ENCODE results near the gene RPL22. TPM values are rescaled to one million over a fixed set of nuclear protein-coding genes. Genes with fewer than 3 reads are reported as not detected.

The RPL22 gene
- total RNA-seq, 2 experiments from 2014 or later, result 399 to 441 TPM

DNA sequence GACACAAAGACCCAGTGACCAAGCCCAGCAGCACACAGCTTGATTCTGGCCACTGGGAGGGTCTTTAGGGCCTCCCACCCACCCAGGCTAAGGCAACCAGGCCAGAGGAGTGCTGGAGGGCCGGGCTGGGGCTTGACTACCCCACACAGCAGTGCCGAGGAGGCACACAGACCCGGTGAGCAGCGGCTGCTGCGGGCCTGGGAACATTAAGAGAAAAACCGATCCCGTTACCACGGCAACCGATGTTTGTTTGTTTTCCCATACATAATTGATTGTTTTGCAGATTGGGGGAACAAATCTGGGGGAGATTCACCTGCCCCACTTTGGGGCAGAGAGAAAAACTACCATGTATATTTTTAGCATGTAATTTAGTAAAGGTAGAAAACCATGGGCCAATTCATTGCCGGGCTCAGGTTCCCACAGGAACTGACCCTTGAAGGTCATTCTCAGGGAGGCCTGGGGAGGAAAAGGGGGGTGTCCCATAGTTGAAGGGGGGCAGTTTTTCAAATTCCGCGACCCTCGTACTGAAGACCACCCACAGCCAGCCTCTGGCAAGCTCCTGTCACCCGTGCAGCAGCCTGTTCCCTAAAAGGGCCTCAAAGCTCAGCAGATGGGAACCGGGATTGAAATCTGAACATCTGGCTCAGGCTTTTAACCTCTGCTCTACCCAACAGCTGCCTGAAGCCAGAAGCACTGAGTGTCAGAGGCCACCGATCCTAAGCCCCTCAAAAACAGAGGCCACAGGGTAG is 54.6 kb downstream of the RPL22 start:
- ChIA-PET POLR2A (no interaction called here), CTCF (interaction anchor here (0.6 kb wide), 1 partner anchor 302 kb away, joined by 3 read pairs; no protein-coding TSS in a partner anchor)

DNA sequence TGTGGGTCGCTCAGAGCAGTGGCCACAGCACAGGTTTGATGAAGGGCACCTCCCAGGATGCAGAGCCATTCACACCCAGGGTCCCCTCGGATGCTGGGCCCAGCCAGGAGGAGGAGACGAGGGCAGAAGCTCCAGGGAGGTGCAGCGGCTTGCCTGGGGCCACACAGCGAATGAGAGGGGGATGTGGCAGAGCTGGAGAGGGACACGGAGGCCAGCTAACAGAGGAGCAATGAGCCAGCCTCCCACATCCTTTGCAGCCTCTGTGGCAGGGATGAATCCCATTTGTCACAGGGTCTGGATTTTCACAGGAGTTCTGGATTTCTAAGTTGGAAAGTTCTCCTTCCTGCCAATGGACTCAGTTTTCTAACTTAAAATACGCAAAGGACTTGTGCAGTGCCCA is 55.2 kb downstream of the RPL22 start:
- ChIA-PET CTCF (no interaction called here), POLR2A (no interaction called here)

DNA sequence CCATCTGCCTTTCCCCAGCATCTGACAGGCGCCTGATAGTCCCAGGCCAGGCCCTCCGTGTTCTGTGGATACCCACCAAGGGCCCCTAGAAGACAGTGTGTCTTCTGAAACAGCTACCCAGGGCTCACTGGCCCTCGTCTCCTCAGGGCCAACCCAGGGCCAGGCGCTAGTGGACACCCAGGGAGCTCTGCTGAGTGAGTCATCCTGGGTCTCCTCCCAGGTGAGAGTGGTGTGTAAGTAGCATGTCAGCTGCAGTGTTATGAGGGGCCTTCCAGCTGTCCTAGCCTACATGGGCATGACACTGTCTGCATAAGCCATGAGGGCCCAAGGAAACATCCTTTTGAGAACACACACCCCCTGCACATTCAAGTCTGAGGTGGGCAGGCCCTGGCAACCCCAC is 56.0 kb downstream of the RPL22 start:
- ChIA-PET POLR2A (no interaction called here), CTCF (no interaction called here)

DNA sequence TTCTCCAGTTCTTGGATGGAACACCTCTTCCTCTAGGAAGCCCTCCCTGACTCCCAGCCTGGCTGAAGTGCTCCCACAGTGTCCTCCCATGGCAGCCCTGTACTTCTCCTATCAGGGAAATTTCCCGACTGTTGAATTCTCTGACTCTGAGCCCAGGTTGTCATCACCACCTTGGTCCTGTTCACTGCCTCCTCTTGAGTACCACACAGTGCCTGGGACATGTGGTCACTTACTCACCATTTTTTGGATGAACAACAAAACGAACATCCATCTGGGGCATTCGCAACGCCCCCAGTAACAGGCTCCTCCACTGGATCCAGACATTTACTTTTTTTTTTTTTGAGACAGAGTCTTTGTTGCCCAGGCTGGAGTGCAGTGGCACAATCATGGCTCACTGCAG is 56.7 kb downstream of the RPL22 start:
- POLR2A ChIA-PET, result no interaction called here
- CTCF ChIA-PET, result no interaction called here

DNA sequence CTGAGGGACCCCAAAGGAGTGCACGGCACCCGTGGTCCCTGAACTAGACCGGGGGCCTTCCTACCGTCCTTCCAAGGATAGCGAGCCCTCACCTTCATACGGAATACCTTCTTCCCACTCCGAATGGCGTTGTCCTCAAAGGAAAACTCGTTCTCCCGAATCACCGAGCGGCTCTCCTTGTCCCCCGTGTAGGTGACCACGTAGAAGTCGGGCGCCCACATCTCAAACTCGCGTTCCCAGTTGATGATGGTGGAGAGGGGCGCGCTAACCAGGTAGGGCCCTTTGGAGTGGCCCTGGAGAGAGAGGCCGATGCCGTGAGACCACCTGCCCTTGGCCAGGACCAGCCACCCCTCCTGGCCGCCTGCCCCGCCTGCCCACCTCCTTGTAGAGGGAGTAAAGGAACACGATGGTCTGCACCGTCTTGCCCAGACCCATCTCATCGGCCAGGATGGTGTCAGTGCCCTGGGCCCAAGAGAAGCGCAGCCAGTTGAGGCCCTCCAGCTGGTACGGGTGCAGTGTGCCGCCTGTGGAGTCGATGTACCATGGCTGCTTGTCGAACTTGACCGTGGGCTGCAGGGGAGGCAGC is 57.3 kb downstream of the RPL22 start:
- ChIA-PET POLR2A (no interaction called here), CTCF (no interaction called here)

DNA sequence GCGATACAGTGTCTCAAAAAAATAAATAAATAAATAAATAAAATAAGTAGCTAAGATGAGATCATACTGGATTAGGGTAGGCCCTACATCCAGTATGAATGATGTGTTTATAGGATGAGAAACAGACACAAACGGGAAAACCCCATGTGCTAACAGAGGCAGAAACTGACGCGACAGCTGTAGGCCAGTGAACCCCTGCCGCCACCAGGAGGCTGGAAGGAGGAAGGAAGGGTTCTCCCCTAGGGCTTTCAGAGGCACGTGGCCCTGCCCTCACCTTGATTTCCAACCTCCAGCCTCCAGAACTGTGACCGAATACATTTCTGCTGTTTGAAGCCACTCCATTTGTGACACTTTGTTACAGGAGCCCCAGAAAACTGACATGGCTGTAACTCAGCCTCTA is 57.8 kb downstream of the RPL22 start:
- ChIA-PET CTCF (interaction anchor here (0.7 kb wide), 1 partner anchor 14 kb away, joined by 4 read pairs; no protein-coding TSS in a partner anchor), POLR2A (no interaction called here)

DNA sequence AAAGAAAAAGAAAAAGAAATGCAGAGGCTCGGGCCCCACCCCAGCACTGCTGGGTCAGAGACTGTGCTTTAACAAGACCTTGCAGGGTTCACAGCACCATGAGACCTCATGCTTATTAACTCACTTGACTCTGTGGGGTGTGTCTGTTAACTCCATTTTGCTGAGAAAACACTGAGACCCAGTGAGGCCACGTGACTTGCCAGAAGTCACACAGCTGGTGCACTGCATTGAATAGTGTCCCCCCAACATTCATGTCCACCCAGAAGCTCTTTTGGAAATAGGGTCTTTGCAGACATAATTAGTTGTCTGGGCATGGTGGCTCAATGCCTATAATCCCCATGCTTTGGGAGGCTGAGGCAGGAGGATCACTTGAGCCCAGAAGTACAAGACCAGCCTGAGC is 59.0 kb downstream of the RPL22 start:
- CTCF ChIA-PET, result interaction anchor here (0.5 kb wide), 1 partner anchor 49 kb away, joined by 3 read pairs; no protein-coding TSS in a partner anchor
- POLR2A ChIA-PET, result no interaction called here

DNA sequence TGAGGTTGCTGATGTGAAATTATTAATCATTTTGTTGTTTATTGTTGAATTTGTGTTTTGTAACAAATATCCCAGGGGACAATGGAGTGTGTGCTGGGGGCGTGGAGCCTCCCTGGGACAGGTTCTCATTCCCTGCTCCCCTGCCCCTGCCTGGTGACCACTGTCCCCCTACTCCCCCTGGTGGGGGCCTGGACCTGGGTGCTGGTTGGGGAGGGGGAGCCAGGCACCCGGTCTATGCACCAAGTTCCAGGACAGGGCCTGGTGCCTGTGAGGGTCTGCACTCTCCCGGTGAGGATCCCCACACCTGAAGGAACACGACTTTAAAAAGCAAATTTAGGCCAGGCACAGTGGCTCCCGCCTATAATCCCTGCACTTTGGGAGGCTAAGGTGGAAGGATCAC is 61.6 kb downstream of the RPL22 start:
- ChIA-PET CTCF (no interaction called here), POLR2A (no interaction called here)

DNA sequence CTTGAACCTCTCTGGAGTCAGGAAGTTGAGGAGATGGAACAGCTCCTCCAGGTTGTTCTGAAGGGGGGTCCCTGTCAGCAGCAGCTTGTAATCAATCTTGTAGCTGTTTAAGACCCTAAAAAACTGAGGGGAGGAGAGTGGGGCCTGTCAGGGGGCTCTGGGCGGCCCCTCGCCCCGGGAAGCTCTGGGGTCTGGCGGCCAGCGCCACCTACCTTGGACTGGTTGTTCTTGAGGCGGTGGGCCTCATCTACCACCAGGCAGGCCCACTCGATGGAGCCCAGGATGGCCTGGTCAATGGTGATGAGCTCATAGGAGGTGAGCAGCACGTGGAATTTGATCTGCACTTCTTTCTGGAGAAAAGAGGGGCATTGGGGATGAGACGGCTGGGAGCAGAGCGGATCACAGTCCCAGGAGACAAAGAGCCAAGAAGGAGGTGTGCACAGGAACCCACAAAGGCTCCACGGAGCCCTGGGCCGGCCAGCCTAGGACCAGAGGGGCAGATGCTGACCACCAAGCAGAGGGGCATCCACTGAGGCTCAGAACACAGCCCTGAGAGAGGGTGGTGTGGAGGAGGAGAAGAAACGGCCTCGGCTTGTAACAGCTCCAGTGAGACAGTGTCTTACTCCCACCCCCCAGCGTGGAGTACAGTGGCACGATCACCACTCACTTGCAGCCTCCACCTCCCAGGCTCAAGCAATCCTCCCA is 62.7 kb downstream of the RPL22 start:
- ChIA-PET CTCF (no interaction called here), POLR2A (no interaction called here)

Other genes with a start within 250 kb of the RPL22 start
- 10 to 100 TPM; 14.2 to 15.7 TPM for gene NPHP4, start 207.2 kb downstream of the RPL22 start, total RNA-seq
- 100 to 1,000 TPM; 192 to 200 TPM for gene KCNAB2, start 153.7 kb downstream of the RPL22 start, total RNA-seq
- gene CHD5, start 19.3 kb downstream of the RPL22 start, total RNA-seq, result under 1 TPM; 0.57 to 0.78 TPM
- 10 to 100 TPM; 12.1 to 16.4 TPM for gene RNF207, start 6.5 kb upstream of the RPL22 start, total RNA-seq
- gene ICMT, start 36.4 kb upstream of the RPL22 start, total RNA-seq, result 10 to 100 TPM; 74.7 to 81.5 TPM
- not detected for gene HES3, start 44.6 kb upstream of the RPL22 start, total RNA-seq
- under 1 TPM; 0.67 to 0.73 TPM for gene GPR153, start 61.5 kb upstream of the RPL22 start, total RNA-seq
- gene ACOT7, start 194.2 kb upstream of the RPL22 start, total RNA-seq, result 100 to 1,000 TPM in 1 of 2 experiments, 10 to 100 TPM in 1; 97.9 to 104 TPM
- under 1 TPM in 1 of 2 experiments, not detected in 1; 0.15 TPM for gene HES2, start 220.3 kb upstream of the RPL22 start, total RNA-seq
- gene ESPN, start 225.2 kb upstream of the RPL22 start, total RNA-seq, result under 1 TPM; 0.08 to 0.23 TPM